ENCODE results near the gene ZNF221.

The ZNF221 gene

GRCh38 chr19:43950834-43951645, at the start of gene ZNF221:
Gene ZNF221 (plus strand): TSS chr19:43951228. CDS start chr19:43962727, 11,499 bp downstream.
- H3K4me3 ChIP-seq (ENCODE audit: low read depth, low read length): peak within 1 kb of the TSS; percentile 76
- TF ChIP-seq, protein P1, sequence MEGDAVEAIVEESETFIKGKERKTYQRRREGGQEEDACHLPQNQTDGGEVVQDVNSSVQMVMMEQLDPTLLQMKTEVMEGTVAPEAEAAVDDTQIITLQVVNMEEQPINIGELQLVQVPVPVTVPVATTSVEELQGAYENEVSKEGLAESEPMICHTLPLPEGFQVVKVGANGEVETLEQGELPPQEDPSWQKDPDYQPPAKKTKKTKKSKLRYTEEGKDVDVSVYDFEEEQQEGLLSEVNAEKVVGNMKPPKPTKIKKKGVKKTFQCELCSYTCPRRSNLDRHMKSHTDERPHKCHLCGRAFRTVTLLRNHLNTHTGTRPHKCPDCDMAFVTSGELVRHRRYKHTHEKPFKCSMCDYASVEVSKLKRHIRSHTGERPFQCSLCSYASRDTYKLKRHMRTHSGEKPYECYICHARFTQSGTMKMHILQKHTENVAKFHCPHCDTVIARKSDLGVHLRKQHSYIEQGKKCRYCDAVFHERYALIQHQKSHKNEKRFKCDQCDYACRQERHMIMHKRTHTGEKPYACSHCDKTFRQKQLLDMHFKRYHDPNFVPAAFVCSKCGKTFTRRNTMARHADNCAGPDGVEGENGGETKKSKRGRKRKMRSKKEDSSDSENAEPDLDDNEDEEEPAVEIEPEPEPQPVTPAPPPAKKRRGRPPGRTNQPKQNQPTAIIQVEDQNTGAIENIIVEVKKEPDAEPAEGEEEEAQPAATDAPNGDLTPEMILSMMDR (IDR thresholded peaks at IDR 0.05; ENCODE audit: low read depth, low read length): no peak

DNA sequence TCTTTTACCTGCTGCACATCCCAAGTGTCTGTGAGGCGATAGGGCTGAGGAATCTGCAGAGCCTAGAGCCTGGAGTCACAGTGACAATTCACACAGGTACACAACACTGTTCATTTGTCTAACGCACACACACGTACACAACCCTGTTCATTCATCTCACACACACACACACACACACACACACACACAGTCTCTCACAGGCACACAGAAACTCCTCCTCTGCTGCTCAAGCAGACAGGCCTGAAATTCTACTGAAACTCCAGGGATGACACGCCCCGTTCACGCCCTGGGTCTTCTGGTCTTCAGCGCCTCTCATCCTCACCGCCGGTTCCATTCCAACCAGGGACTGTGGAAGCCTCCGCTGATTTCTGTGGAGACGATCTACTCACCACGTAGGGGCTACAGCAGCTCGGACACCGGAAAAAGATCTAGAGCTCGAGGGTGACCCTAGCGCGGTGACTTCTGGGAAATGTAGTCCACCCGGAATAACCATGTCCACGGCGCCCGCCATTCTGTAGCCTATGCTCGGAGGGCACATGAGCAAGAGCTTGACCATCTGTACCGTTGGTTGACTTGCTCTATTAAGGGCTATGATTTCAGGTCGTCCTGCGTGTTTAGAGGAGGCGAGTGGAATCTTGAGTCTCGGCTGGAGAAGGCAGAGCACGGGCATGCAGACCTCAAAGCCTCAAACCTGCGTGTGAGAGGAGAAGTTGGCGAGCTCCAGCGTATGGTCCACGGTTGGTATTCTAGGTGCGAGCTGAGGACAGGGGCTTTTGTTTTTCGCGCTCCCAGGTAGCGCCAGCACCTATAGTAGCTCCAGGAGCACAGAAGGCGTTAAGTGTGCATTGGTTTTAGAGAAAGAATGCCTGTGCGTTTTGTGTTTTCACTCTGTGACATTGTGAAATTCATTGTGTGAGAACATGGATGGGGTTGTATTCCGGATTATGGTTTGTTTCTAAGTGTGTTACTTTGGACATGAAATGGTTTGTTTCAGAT, 49.3 kb upstream of the ZNF221 start:
- TF ChIP-seq, protein P1 (IDR thresholded peaks at IDR 0.05; ENCODE audit: low read depth, low read length): no peak
- H3K4me3 ChIP-seq (ENCODE audit: low read depth, low read length): peak overlapping the region; percentile 73

DNA sequence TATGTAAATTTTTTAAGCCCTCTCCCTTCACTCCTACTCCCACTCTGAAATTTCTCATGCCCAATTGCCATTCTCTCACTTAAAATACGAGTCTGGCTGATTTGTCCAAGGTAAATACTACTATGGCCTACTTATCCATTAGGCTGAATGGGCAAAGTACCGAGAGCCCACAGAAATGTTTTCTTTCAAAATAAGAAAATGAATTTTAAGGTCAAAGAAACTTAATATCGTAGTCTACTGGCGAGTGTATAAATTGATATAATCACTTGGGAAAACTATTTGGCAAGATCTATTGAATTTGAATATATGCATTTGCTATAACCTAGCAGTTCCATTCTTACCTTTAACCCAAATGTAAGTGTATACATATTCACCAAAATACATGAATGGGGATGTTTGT, 48.6 kb upstream of the ZNF221 start:
- TF ChIP-seq, protein P1 (IDR thresholded peaks at IDR 0.05; ENCODE audit: low read depth, low read length): no peak
- no peak overlapping the region for H3K4me3 ChIP-seq (ENCODE audit: low read depth, low read length)

- TF ChIP-seq, protein P1 (IDR thresholded peaks at IDR 0.05; ENCODE audit: low read depth, low read length): no peak
Measured at GRCh38 chr19:43905897-43906296, 45.1 kb upstream of the ZNF221 start.

DNA sequence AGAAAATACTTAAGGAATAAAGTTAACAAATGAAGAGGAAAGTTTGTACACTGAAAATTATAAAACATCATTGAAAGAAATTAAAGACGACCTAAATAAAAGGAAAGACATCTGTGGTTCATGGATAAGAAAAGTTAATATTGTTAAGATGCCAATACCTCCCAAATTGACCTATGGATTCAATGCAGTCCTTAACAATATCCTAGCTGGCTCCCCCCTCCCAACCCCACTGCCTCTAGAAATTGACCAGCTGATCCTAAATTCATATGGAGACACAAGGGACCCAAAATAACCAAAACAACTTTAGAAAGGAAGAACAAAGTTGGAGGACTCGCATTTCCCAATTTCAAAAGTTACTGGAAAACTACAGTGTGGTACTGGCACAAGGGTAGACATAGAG, 44.3 kb upstream of the ZNF221 start:
- H3K4me3 ChIP-seq (ENCODE audit: low read depth, low read length): no peak overlapping the region
- TF ChIP-seq, protein P1 (IDR thresholded peaks at IDR 0.05; ENCODE audit: low read depth, low read length): no peak

More at GRCh38 chr19:43905897-43906296, 45.1 kb upstream of the ZNF221 start:
- no peak overlapping the region for H3K4me3 ChIP-seq (ENCODE audit: low read depth, low read length)

- H3K4me3 ChIP-seq (ENCODE audit: low read depth, low read length): no peak overlapping the region
- TF ChIP-seq, protein P1 (IDR thresholded peaks at IDR 0.05; ENCODE audit: low read depth, low read length): no peak
Measured at GRCh38 chr19:43908659-43909058, 42.4 kb upstream of the ZNF221 start.
